HG02970 (cell line): Measurements from ENCODE around the gene FAM120C.

ENCODE experiments used
- ATAC-seq: cut with Tn5 transposase; IDR thresholded peaks from one replicate; pipeline ENCODE4 v1.9.1; 2021; ENCODE audit warnings: mild to moderate bottlenecking, moderate library complexity, moderate number of reproducible peaks; ENCODE audit not compliant: unreplicated experiment, low FRiP score

FAM120C gene

GRCh38 chrX:54043056-54043455, 140.0 kb downstream of the FAM120C start:
- no peak for ATAC-seq

DNA sequence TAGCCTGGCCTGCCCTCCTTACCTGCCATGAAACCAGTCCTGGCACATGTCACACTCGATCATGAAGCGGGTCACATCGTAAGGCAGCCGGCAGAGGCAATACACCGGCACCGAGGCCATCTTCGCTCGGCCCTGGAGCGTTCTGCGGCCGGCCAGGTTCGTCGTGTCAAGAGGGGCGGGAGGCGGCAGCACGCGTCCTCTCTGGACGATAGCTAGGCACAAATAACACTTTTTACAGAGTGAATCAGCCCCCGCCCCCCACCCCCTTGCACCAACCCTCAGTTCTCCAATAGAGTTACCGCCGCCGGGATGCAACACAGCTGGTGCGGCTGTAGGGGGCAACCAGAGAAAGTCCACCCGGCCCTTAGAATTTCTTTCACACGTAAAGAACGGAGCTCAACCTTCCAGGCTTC, 140.4 kb downstream of the FAM120C start:
- no peak for ATAC-seq

GRCh38 chrX:54030329-54030728, 152.7 kb downstream of the FAM120C start:
- no peak for ATAC-seq

- no peak for ATAC-seq
Measured at GRCh38 chrX:54029529-54030143, 153.4 kb downstream of the FAM120C start.

DNA sequence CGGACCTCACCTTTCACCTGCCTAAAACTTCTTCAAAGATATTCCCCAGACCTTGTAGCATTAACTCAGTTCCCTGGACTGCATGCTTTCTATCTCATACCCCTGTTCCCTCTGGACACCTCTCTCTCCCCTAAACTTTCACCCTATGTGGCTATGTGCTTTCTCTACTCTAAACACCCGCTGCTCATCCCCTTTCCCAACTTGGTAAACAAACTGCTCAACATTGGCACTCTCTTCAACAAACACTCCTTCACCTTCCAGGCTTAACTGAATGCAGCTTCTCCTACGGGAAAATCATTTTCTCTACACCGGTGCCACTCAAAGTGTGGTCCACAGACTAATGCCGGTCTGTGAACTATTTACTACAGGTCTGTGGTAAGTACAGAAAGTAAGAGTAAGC, 158.7 kb downstream of the FAM120C start:
- ATAC-seq = no peak
